ENCODE data around the gene HPGDS. TPM values are rescaled to one million over a fixed set of nuclear protein-coding genes. Genes with fewer than 3 reads are reported as not detected.

HPGDS gene
- total RNA-seq, 1 experiment from 2014 or later, result not detected

DNA sequence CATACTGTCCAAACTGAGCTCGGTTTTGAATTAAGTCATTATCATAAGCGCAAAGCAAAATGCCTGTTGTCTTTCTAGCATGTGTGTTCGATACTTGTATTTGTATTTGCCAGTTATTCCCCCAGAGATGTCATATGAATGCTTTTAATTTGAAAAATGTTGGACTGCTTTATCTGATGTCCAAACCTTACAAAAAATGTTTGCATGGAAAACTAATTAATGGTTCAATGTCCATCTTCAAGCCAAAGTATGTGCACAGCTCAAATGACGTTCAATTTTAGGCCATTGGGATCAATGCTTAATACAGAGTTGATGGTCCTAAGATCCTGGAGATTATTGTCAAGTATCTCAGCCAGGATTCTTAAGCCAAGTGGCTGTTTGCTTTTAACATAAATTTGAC, 17.2 kb upstream of the HPGDS start:
- H3K27me3 Mint-ChIP-seq (ENCODE audit: low read depth), result no peaks in the 10 kb centered on the region
- H3K4me3 Mint-ChIP-seq, result no peak overlapping the region
- TF ChIP-seq, protein P1, sequence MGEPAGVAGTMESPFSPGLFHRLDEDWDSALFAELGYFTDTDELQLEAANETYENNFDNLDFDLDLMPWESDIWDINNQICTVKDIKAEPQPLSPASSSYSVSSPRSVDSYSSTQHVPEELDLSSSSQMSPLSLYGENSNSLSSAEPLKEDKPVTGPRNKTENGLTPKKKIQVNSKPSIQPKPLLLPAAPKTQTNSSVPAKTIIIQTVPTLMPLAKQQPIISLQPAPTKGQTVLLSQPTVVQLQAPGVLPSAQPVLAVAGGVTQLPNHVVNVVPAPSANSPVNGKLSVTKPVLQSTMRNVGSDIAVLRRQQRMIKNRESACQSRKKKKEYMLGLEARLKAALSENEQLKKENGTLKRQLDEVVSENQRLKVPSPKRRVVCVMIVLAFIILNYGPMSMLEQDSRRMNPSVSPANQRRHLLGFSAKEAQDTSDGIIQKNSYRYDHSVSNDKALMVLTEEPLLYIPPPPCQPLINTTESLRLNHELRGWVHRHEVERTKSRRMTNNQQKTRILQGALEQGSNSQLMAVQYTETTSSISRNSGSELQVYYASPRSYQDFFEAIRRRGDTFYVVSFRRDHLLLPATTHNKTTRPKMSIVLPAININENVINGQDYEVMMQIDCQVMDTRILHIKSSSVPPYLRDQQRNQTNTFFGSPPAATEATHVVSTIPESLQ (CRISPR knock-in tag; IDR thresholded peaks at IDR 0.05), result no peak
- TF ChIP-seq NR2C2 (CRISPR knock-in tag; IDR thresholded peaks at IDR 0.05), result no peak
- TF ChIP-seq, protein P2, sequence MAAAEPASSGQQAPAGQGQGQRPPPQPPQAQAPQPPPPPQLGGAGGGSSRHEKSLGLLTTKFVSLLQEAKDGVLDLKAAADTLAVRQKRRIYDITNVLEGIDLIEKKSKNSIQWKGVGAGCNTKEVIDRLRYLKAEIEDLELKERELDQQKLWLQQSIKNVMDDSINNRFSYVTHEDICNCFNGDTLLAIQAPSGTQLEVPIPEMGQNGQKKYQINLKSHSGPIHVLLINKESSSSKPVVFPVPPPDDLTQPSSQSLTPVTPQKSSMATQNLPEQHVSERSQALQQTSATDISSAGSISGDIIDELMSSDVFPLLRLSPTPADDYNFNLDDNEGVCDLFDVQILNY (CRISPR knock-in tag; IDR thresholded peaks at IDR 0.05), result no peak
- no peak for TF ChIP-seq JAZF1 (CRISPR knock-in tag; IDR thresholded peaks at IDR 0.05)
- no peak for TF ChIP-seq ZNF396 (CRISPR knock-in tag; IDR thresholded peaks at IDR 0.05; ENCODE audit: borderline replicate concordance)
- no peak for TF ChIP-seq ELF4 (CRISPR knock-in tag; IDR thresholded peaks at IDR 0.05; ENCODE audit: low read depth)
- TF ChIP-seq, protein P3, sequence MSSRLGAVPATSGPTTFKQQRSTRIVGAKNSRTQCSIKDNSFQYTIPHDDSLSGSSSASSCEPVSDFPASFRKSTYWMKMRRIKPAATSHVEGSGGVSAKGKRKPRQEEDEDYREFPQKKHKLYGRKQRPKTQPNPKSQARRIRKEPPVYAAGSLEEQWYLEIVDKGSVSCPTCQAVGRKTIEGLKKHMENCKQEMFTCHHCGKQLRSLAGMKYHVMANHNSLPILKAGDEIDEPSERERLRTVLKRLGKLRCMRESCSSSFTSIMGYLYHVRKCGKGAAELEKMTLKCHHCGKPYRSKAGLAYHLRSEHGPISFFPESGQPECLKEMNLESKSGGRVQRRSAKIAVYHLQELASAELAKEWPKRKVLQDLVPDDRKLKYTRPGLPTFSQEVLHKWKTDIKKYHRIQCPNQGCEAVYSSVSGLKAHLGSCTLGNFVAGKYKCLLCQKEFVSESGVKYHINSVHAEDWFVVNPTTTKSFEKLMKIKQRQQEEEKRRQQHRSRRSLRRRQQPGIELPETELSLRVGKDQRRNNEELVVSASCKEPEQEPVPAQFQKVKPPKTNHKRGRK (CRISPR knock-in tag; IDR thresholded peaks at IDR 0.05; ENCODE audit: borderline replicate concordance), result no peak
- no peak for TF ChIP-seq ZNF121 (CRISPR knock-in tag; IDR thresholded peaks at IDR 0.05)
- TF ChIP-seq TCF7 (CRISPR knock-in tag; IDR thresholded peaks at IDR 0.05; ENCODE audit: low read depth), result no peak
- TF ChIP-seq ZNF671 (CRISPR knock-in tag; IDR thresholded peaks at IDR 0.05), result no peak
- CTCF ChIA-PET, result no interaction called here
- H3K36me3 Mint-ChIP-seq, result no peaks in the 10 kb centered on the region
- no peaks in the 10 kb centered on the region for H3K9me3 Mint-ChIP-seq
- ATAC-seq (no peak), DNase-seq (ENCODE audit: low spot score) (no peak)
- H3K4me1 Mint-ChIP-seq, result peaks cover 5% of the 10 kb centered on the region
- no peak overlapping the region for H3K27ac Mint-ChIP-seq
- POLR2A ChIA-PET, result no interaction called here

DNA sequence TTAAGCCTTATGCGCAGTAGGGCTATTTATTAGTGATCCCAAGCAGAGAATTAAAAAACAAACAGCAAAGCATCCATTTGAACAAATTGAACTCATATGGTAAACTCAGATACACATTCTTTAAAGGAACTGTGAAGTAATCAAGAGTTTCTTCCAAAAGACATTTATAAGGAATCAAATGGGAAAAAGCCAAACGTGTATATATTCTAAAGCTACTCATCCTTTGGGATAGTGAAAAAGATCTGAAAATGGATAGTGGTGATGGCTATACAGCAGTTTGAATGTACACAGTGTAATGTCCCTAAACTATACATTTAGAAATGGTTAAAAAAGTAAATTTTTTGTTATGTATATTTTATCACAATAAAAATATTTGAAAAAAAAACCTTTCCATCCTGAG, 16.6 kb upstream of the HPGDS start:
- CTCF ChIA-PET, result no interaction called here
- H3K4me1 Mint-ChIP-seq, result peaks cover 10% of the 10 kb centered on the region

More for the DNA sequence above, 16.6 kb upstream of the HPGDS start:
- H3K36me3 Mint-ChIP-seq, result no peaks in the 10 kb centered on the region
- TF ChIP-seq ZNF263 (CRISPR knock-in tag; IDR thresholded peaks at IDR 0.05; ENCODE audit: low read depth) (no peak), SP1 (CRISPR knock-in tag; conservative IDR thresholded peaks at IDR 0.05) (no peak), ZNF219 (CRISPR knock-in tag; IDR thresholded peaks at IDR 0.05; ENCODE audit: borderline replicate concordance) (no peak), NR2C2 (CRISPR knock-in tag; IDR thresholded peaks at IDR 0.05) (no peak), SOX15 (CRISPR knock-in tag; IDR thresholded peaks at IDR 0.05) (no peak), NR1H2 (CRISPR knock-in tag; IDR thresholded peaks at IDR 0.05) (no peak), ZNF232 (CRISPR knock-in tag; IDR thresholded peaks at IDR 0.05) (no peak), ZNF671 (CRISPR knock-in tag; IDR thresholded peaks at IDR 0.05) (no peak), IRF2 (CRISPR knock-in tag; IDR thresholded peaks at IDR 0.05; ENCODE audit: borderline replicate concordance, low read depth) (no peak)
- TF ChIP-seq, protein P4, sequence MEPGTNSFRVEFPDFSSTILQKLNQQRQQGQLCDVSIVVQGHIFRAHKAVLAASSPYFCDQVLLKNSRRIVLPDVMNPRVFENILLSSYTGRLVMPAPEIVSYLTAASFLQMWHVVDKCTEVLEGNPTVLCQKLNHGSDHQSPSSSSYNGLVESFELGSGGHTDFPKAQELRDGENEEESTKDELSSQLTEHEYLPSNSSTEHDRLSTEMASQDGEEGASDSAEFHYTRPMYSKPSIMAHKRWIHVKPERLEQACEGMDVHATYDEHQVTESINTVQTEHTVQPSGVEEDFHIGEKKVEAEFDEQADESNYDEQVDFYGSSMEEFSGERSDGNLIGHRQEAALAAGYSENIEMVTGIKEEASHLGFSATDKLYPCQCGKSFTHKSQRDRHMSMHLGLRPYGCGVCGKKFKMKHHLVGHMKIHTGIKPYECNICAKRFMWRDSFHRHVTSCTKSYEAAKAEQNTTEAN (CRISPR knock-in tag; IDR thresholded peaks at IDR 0.05), result no peak
- TF ChIP-seq, protein P5, sequence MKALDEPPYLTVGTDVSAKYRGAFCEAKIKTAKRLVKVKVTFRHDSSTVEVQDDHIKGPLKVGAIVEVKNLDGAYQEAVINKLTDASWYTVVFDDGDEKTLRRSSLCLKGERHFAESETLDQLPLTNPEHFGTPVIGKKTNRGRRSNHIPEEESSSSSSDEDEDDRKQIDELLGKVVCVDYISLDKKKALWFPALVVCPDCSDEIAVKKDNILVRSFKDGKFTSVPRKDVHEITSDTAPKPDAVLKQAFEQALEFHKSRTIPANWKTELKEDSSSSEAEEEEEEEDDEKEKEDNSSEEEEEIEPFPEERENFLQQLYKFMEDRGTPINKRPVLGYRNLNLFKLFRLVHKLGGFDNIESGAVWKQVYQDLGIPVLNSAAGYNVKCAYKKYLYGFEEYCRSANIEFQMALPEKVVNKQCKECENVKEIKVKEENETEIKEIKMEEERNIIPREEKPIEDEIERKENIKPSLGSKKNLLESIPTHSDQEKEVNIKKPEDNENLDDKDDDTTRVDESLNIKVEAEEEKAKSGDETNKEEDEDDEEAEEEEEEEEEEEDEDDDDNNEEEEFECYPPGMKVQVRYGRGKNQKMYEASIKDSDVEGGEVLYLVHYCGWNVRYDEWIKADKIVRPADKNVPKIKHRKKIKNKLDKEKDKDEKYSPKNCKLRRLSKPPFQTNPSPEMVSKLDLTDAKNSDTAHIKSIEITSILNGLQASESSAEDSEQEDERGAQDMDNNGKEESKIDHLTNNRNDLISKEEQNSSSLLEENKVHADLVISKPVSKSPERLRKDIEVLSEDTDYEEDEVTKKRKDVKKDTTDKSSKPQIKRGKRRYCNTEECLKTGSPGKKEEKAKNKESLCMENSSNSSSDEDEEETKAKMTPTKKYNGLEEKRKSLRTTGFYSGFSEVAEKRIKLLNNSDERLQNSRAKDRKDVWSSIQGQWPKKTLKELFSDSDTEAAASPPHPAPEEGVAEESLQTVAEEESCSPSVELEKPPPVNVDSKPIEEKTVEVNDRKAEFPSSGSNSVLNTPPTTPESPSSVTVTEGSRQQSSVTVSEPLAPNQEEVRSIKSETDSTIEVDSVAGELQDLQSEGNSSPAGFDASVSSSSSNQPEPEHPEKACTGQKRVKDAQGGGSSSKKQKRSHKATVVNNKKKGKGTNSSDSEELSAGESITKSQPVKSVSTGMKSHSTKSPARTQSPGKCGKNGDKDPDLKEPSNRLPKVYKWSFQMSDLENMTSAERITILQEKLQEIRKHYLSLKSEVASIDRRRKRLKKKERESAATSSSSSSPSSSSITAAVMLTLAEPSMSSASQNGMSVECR (CRISPR knock-in tag; IDR thresholded peaks at IDR 0.05; ENCODE audit: borderline replicate concordance), result no peak
- TF ChIP-seq, protein P6, sequence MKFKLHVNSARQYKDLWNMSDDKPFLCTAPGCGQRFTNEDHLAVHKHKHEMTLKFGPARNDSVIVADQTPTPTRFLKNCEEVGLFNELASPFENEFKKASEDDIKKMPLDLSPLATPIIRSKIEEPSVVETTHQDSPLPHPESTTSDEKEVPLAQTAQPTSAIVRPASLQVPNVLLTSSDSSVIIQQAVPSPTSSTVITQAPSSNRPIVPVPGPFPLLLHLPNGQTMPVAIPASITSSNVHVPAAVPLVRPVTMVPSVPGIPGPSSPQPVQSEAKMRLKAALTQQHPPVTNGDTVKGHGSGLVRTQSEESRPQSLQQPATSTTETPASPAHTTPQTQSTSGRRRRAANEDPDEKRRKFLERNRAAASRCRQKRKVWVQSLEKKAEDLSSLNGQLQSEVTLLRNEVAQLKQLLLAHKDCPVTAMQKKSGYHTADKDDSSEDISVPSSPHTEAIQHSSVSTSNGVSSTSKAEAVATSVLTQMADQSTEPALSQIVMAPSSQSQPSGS (CRISPR knock-in tag; IDR thresholded peaks at IDR 0.05; ENCODE audit: borderline replicate concordance, low read depth), result no peak
- DNase-seq (ENCODE audit: low spot score), result no peak
- POLR2A ChIA-PET, result no interaction called here
- ATAC-seq, result no peak
- H3K4me3 Mint-ChIP-seq, result no peak overlapping the region
- H3K9me3 Mint-ChIP-seq, result no peaks in the 10 kb centered on the region
- no peaks in the 10 kb centered on the region for H3K27me3 Mint-ChIP-seq (ENCODE audit: low read depth)
- H3K27ac Mint-ChIP-seq, result no peak overlapping the region
